K562 (cell line): ENCODE data around the gene BCAR3. TPM values are rescaled to one million over a fixed set of nuclear protein-coding genes. Genes with fewer than 3 reads are reported as not detected.

Source experiments
- C11orf30 ChIP-seq: fragments of 450-650 bp; IDR thresholded peaks from 2 replicates; pipeline ENCODE4 v1.6.1; 2016; ENCODE audit warnings: low read depth, mild to moderate bottlenecking
- CBX3 ChIP-seq, 2 experiments: IDR thresholded peaks; 1 replicate in 1 of 2; 2 replicates in 1 of 2; pipeline ENCODE4 v1.6.1; 2012; ENCODE audit warnings: inconsistent platforms in 2 of 2, low read length in 2 of 2, borderline replicate concordance in 1 of 2, control low read depth in 1 of 2
- EP300 ChIP-seq: IDR thresholded peaks from 2 replicates; pipeline ENCODE4 v1.6.1; 2012; ENCODE audit warnings: low read length, improper control_type of control experiment
- FOSL1 ChIP-seq: fragments of 200-800 bp; sonication (Bioruptor generic); conservative IDR thresholded peaks from 2 replicates; pipeline ENCODE4 v1.6.1; 2016; ENCODE audit warnings: missing genetic modification characterization, missing compliant biosample characterization
- HMG20B ChIP-seq: fragments of 250-450 bp; sonication (Bioruptor Pico); IDR thresholded peaks from 2 replicates; pipeline ENCODE4 v1.5.0; 2021; ENCODE audit warnings: mild to moderate bottlenecking
- JUN ChIP-seq, 2 experiments: sonication (generic) in 1 of 2; formaldehyde crosslinking in 1 of 2; IDR thresholded peaks; 2 replicates each; pipeline versions ENCODE4 v1.6.1 to v1.8.0; 2012 to 2022; ENCODE audit warnings: borderline replicate concordance in 2 of 2, mild to moderate bottlenecking in 2 of 2, improper control_type of control experiment in 1 of 2, low read depth in 1 of 2, low read length in 1 of 2, missing genetic modification reagents in 1 of 2
- JUND ChIP-seq, 2 experiments: IDR thresholded peaks; 2 replicates in 1 of 2; 3 replicates in 1 of 2; pipeline ENCODE4 v1.6.1; 2011; ENCODE audit warnings: borderline replicate concordance in 2 of 2, low read depth in 2 of 2, low read length in 2 of 2, improper control_type of control experiment in 1 of 2, missing biosample characterization in 1 of 2, missing genetic modification characterization in 1 of 2, missing genetic modification reagents in 1 of 2
- MAFF ChIP-seq: IDR thresholded peaks from 2 replicates; pipeline ENCODE4 v1.6.1; 2012; ENCODE audit warnings: low read length, improper control_type of control experiment
- MAFG ChIP-seq: fragments of 450-650 bp; conservative IDR thresholded peaks from 2 replicates; pipeline ENCODE4 v1.6.1; 2016; ENCODE audit warnings: missing genetic modification characterization, missing compliant biosample characterization
- TGIF2 ChIP-seq: sonication (generic); formaldehyde crosslinking; IDR thresholded peaks from 2 replicates; pipeline ENCODE4 v1.8.1; 2022; ENCODE audit warnings: mild to moderate bottlenecking, missing genetic modification reagents, moderate library complexity
- ZC3H4 ChIP-seq: sonication (generic); formaldehyde crosslinking; IDR thresholded peaks from 2 replicates; pipeline ENCODE4 v1.9.0; 2021; ENCODE audit warnings: missing genetic modification reagents, borderline replicate concordance
- ZNF324 ChIP-seq: fragments of 250-450 bp; sonication (Bioruptor Pico); IDR thresholded peaks from 2 replicates; pipeline ENCODE4 v1.4.0; 2020; ENCODE audit warnings: mild to moderate bottlenecking
- polyA plus RNA-seq, 8 experiments: library from polyadenylated mRNA; depleted of rRNA in 4 of 8; stranded (reverse) in 5 of 8; unstranded in 3 of 8; fragments of >200 nt; fragmentation: Nextera tagmentation in 2 of 8; fragmentation: Illumina TruSeq in 1 of 8; extraction: Ambion mirVana in 2 of 8; extraction: Trizol in 1 of 8; gene quantifications; 2 replicates each; pipeline versions ENCODE4 v1.2.1 to v1.2.3, GENCODE V29; 2011 to 2014; ENCODE audit warnings: inconsistent platforms in 1 of 8, missing spikeins in 1 of 8
- total RNA-seq, 7 experiments: library from RNA; depleted of rRNA in 6 of 7; stranded (reverse); fragments of >200 nt in 6 of 7; fragmentation: Illumina TruSeq in 2 of 7; extraction: Trizol in 2 of 7; gene quantifications; 2 replicates each; pipeline versions ENCODE4 v1.2.1 to v1.2.3, GENCODE V29; 2011 to 2021; ENCODE audit warnings: low replicate concordance in 1 of 7
- TF ChIP-seq, protein P1 (sequence below): fragments of 250-450 bp; sonication (Bioruptor Pico); IDR thresholded peaks from 2 replicates; pipeline ENCODE4 v1.5.0; 2021; ENCODE audit warnings: mild to moderate bottlenecking, moderate library complexity
- TF ChIP-seq, protein P2 (sequence below), 2 experiments: fragments of 450-650 bp in 1 of 2; sonication (generic) in 1 of 2; formaldehyde crosslinking in 1 of 2; IDR thresholded peaks in 1 of 2; conservative IDR thresholded peaks in 1 of 2; 2 replicates each; pipeline versions ENCODE4 v1.6.1 to v1.8.1; 2016 to 2023; ENCODE audit warnings: mild to moderate bottlenecking in 2 of 2, moderate library complexity in 2 of 2, inconsistent platforms in 1 of 2, missing genetic modification reagents in 1 of 2

Gene BCAR3
- total and polyA plus RNA-seq, 9 of the 15 experiments (the other 6 are each of a cell fraction or from before 2014, with no cell fraction given) = 1.8 to 6.3 (median 3.8) TPM

DNA sequence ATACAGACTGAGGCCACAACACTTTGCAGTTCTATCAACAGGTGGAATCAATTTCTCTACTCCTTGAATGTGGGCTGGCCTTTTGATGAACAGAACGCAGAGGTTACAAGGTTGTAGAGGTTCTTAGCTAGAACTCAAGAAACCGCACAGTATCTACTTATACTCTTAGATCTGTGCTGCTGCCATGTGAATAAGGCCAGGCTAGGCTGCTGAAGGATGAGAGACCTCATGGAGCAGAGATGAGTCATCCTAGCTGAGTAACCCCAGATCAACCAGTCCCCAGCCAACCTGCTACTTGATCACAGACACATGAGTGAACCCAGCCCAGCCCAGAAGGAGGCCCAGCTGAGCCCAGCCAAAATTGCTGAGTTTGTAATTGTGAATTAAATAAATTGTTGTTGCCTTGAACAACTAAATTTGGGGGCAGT, 35.3 kb upstream of the BCAR3 start (continued):
- TF ChIP-seq JUND (IDR thresholded peaks at IDR 0.05; ENCODE audit: borderline replicate concordance, low read depth, low read length) = peak; percentile 90
- peak; percentile 85 for TF ChIP-seq JUND (tag; IDR thresholded peaks at IDR 0.05; ENCODE audit: borderline replicate concordance, low read depth, low read length)
- TF ChIP-seq MAFG (tag) = peak; percentile 43
- TF ChIP-seq JUN (IDR thresholded peaks at IDR 0.05; ENCODE audit: borderline replicate concordance, low read depth, low read length) = peak; percentile 83; the same call in 1 of the 2 replicates
- no peak for TF ChIP-seq JUN (CRISPR knock-in tag; IDR thresholded peaks at IDR 0.05; ENCODE audit: borderline replicate concordance)
- TF ChIP-seq TGIF2 (CRISPR knock-in tag) = no peak
- TF ChIP-seq, protein P1, sequence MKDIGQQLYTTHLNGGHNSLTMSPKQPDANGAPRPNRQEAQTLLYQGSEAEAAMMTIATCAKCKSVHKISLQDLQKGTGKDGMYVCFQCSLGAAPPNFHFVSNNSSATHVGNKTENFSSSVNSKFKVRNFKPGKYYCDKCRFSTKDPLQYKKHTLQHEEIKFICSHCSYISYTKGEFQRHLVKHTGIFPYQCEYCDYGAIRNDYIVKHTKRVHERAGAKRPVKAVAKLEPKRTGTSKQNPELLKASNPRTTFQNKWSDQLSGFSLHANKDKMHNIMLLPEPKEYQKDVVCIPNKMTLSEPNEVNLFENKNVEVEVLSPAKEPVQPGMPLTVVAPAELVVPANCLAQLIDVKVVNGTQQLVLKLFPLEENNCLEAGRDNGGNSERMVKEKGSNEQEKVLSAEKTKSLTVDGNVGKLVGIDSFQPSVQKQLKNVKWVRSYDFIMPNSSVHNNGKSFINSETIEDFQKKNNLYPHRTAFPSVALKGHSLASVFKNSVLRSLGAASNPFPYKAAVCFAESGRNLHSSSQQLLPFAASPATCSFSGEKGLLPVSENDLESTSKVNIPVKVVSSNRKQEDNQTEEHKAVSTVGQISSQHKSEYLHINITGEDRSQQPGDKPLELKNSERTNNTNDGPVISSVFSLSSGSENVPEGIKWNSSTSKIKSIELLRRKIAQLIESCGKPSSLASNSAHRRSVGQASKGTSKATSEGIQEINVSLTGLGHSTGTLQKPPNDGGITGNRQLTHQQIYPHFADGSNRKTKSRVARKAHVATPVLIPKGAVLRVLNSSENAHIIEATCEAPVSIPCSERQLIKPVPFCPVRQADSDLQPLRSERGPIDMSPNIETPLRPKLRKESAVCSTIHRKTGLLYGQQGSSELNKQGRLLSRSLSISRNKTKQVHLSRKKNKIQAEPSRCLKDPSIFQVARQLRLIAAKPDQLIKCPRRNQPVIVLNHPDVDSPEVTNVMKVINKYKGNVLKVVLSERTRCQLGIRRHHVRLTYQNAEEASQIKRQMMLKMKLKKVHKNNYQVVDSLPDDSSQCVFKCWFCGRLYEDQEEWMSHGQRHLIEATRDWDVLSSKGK = no peak
- TF ChIP-seq FOSL1 (tag) = peak; percentile 80
- TF ChIP-seq CBX3 (IDR thresholded peaks at IDR 0.05; ENCODE audit: borderline replicate concordance in 1 of 2, low read length in 2 of 2) = peak in 1 of 2 experiments; percentile 40; a peak in 1 of 3 replicates
- TF ChIP-seq EP300 = no peak
- TF ChIP-seq, protein P2, sequence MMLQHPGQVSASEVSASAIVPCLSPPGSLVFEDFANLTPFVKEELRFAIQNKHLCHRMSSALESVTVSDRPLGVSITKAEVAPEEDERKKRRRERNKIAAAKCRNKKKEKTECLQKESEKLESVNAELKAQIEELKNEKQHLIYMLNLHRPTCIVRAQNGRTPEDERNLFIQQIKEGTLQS (IDR thresholded peaks at IDR 0.05) = peak; percentile 82
- TF ChIP-seq, protein P2 (CRISPR knock-in tag; conservative IDR thresholded peaks at IDR 0.05) = 0 out of 2 replicates have a peak, but pooled peaks have one; percentile 14
- peak; percentile 66 for TF ChIP-seq C11orf30
- TF ChIP-seq ZC3H4 = no peak
- TF ChIP-seq MAFF = 0 out of 2 replicates have a peak, but pooled peaks have one; percentile 29
- TF ChIP-seq ZNF324 (CRISPR knock-in tag) = no peak
- TF ChIP-seq HMG20B (CRISPR knock-in tag) = no peak
